ENCODE results near the gene NME2.

GRCh38 chr17:51166198-51166986 lies at the start of gene NME2:
- TF ChIP-seq GATAD2B (conservative IDR thresholded peaks at IDR 0.05; ENCODE audit: low read depth) (peak; percentile 99), EP300 (IDR thresholded peaks at IDR 0.05; ENCODE audit: borderline replicate concordance in 1 of 2, control insufficient read depth in 1 of 2, low read depth in 2 of 2, low read length in 2 of 2) (no peak), CTCF (IDR thresholded peaks at IDR 0.05 in 2 of 3, conservative IDR thresholded peaks at IDR 0.05 in 1 of 3; ENCODE audit: control insufficient read depth in 2 of 3, extremely low read depth in 1 of 3, insufficient read depth in 1 of 3, low read depth in 3 of 3, low read length in 3 of 3) (no peak; a peak in 1 of 6 replicates)

Measured in GM12878 (cell line).